ENCODE results near the gene PSMD5. TPM values are rescaled to one million over a fixed set of nuclear protein-coding genes. Genes with fewer than 3 reads are reported as not detected.

Gene PSMD5
- total RNA-seq, 1 donor: 49.4 TPM

GRCh38 chr9:120888626-120889025 is 45.9 kb upstream of the PSMD5 start:
- H3K4me3 ChIP-seq (ENCODE audit: low read depth, low read length): no peak overlapping the region
- no peak for TF ChIP-seq CTCF (IDR thresholded peaks at IDR 0.05; ENCODE audit: insufficient read depth, low read length)

GRCh38 chr9:120886490-120886967 is 43.8 kb upstream of the PSMD5 start:
- peak; percentile 91 for DNase-seq (ENCODE audit: low read depth)
- no peak overlapping the region for H3K4me3 ChIP-seq (ENCODE audit: low read depth, low read length)

More at GRCh38 chr9:120888626-120889025, 45.9 kb upstream of the PSMD5 start:
- DNase-seq (ENCODE audit: low read depth): no peak

DNA sequence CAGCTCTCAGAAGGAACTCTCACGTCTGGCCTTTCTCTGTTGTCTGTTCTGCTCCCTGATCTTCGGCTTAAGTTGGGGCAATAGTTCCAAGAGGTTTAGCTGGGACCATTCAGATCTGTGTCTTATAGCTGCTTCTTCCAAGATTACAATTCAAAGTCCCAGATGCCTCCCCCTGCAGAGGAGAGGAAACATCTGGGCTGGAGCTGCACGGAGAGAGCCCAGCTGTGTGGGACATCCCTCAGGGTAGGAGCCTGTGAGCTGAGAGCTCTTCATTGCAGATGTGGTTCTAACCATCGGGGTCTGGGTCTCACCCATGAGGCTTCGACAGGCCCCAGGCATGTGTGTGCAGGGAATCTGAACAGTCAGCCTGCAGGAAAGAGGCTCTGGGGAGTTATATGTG is 43.2 kb upstream of the PSMD5 start:
- peak; percentile 27 for DNase-seq (ENCODE audit: low read depth)
- no peak overlapping the region for H3K4me3 ChIP-seq (ENCODE audit: low read depth, low read length)
- no peak for TF ChIP-seq CTCF (IDR thresholded peaks at IDR 0.05; ENCODE audit: insufficient read depth, low read length)

More at GRCh38 chr9:120886490-120886967, 43.8 kb upstream of the PSMD5 start:
- no peak for TF ChIP-seq CTCF (IDR thresholded peaks at IDR 0.05; ENCODE audit: insufficient read depth, low read length)

- H3K4me3 ChIP-seq (ENCODE audit: low read depth, low read length): no peak overlapping the region
- no peak for TF ChIP-seq CTCF (IDR thresholded peaks at IDR 0.05; ENCODE audit: insufficient read depth, low read length)
- DNase-seq (ENCODE audit: low read depth): no peak
Observed at GRCh38 chr9:120885457-120885856, 42.7 kb upstream of the PSMD5 start.

- TF ChIP-seq CTCF (IDR thresholded peaks at IDR 0.05; ENCODE audit: insufficient read depth, low read length): no peak
- no peak for DNase-seq (ENCODE audit: low read depth)
- no peak overlapping the region for H3K4me3 ChIP-seq (ENCODE audit: low read depth, low read length)
Observed at GRCh38 chr9:120883608-120883996, 40.9 kb upstream of the PSMD5 start.

GRCh38 chr9:120882935-120883607 is 40.3 kb upstream of the PSMD5 start:
- H3K4me3 ChIP-seq (ENCODE audit: low read depth, low read length): no peak overlapping the region
- DNase-seq (ENCODE audit: low read depth): no peak
- no peak for TF ChIP-seq CTCF (IDR thresholded peaks at IDR 0.05; ENCODE audit: insufficient read depth, low read length)

DNA sequence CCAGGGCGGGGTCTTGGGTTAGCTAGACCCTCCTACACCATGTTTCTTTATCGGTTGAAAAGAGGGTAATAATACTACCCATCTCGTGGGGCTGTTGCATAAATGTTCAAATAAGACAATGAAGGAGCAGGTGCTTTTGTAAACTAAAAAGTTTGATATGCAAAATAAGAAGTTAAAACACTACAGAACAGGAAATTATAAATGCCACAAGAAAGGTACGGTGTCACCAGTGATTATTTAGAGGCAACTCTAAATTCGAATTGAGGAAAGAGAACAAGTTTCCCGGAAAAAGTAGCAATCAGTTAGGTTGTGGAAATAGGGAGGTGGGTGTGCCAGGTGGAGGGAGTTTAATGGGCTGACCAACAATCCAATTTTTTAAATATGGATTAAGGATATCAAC is 36.7 kb upstream of the PSMD5 start:
- TF ChIP-seq CTCF (IDR thresholded peaks at IDR 0.05; ENCODE audit: insufficient read depth, low read length): no peak
- H3K4me3 ChIP-seq (ENCODE audit: low read depth, low read length): no peak overlapping the region
- DNase-seq (ENCODE audit: low read depth): no peak

Measured in fibroblast of the aortic adventitia (primary cell).